ENCODE data around the gene SSB. TPM values are rescaled to one million over a fixed set of nuclear protein-coding genes. Genes with fewer than 3 reads are reported as not detected.
A peak's percentile ranks its signal among the peaks of the same experiment; 100 is the strongest.

The SSB gene
- total and polyA plus RNA-seq, 2 of the 13 experiments (the other 11 are each of a cell fraction or from before 2014, with no cell fraction given), result 109 to 208 TPM

DNA sequence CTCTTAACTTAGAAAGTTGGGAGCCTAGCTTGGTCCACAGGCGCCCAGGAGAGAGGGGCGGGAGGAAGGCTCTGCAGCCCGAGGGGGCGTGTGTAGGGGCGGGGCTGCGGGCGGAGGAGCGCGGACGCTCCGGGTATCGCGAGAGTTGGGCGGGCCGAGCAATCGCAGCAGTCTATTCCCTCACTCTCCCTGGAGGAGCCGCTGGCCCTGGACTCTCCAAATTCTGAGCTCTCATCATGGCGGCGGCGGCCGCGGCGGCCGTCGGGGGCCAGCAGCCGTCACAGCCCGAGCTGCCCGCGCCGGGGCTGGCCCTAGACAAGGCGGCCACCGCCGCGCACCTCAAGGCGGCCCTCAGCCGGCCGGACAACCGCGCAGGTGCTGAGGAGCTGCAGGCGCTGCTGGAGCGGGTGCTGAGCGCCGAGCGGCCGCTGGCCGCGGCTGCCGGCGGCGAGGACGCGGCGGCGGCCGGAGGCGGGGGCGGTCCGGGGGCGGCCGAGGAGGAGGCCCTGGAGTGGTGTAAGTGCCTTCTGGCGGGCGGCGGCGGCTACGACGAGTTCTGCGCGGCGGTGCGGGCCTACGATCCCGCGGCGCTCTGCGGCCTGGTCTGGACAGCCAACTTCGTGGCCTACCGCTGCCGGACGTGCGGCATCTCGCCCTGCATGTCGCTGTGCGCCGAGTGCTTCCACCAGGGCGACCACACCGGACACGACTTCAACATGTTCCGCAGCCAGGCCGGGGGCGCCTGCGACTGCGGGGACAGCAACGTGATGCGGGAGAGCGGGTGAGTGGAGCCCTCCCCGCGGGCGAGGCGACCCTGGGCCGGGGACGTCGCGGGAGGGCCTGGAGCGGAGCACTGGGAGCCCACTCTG, 28.8 kb downstream of the SSB start, which contains the start of gene UBR3 (continued):
- TF ChIP-seq, protein P1, sequence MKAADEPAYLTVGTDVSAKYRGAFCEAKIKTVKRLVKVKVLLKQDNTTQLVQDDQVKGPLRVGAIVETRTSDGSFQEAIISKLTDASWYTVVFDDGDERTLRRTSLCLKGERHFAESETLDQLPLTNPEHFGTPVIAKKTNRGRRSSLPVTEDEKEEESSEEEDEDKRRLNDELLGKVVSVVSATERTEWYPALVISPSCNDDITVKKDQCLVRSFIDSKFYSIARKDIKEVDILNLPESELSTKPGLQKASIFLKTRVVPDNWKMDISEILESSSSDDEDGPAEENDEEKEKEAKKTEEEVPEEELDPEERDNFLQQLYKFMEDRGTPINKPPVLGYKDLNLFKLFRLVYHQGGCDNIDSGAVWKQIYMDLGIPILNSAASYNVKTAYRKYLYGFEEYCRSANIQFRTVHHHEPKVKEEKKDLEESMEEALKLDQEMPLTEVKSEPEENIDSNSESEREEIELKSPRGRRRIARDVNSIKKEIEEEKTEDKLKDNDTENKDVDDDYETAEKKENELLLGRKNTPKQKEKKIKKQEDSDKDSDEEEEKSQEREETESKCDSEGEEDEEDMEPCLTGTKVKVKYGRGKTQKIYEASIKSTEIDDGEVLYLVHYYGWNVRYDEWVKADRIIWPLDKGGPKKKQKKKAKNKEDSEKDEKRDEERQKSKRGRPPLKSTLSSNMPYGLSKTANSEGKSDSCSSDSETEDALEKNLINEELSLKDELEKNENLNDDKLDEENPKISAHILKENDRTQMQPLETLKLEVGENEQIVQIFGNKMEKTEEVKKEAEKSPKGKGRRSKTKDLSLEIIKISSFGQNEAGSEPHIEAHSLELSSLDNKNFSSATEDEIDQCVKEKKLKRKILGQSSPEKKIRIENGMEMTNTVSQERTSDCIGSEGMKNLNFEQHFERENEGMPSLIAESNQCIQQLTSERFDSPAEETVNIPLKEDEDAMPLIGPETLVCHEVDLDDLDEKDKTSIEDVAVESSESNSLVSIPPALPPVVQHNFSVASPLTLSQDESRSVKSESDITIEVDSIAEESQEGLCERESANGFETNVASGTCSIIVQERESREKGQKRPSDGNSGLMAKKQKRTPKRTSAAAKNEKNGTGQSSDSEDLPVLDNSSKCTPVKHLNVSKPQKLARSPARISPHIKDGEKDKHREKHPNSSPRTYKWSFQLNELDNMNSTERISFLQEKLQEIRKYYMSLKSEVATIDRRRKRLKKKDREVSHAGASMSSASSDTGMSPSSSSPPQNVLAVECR (CRISPR knock-in tag; IDR thresholded peaks at IDR 0.05; ENCODE audit: borderline replicate concordance), result peak; percentile 84
- no peak for TF ChIP-seq PTBP1 (IDR thresholded peaks at IDR 0.05; ENCODE audit: low read depth, low read length, poor library complexity, severe bottlenecking)
- TF ChIP-seq, protein P2, sequence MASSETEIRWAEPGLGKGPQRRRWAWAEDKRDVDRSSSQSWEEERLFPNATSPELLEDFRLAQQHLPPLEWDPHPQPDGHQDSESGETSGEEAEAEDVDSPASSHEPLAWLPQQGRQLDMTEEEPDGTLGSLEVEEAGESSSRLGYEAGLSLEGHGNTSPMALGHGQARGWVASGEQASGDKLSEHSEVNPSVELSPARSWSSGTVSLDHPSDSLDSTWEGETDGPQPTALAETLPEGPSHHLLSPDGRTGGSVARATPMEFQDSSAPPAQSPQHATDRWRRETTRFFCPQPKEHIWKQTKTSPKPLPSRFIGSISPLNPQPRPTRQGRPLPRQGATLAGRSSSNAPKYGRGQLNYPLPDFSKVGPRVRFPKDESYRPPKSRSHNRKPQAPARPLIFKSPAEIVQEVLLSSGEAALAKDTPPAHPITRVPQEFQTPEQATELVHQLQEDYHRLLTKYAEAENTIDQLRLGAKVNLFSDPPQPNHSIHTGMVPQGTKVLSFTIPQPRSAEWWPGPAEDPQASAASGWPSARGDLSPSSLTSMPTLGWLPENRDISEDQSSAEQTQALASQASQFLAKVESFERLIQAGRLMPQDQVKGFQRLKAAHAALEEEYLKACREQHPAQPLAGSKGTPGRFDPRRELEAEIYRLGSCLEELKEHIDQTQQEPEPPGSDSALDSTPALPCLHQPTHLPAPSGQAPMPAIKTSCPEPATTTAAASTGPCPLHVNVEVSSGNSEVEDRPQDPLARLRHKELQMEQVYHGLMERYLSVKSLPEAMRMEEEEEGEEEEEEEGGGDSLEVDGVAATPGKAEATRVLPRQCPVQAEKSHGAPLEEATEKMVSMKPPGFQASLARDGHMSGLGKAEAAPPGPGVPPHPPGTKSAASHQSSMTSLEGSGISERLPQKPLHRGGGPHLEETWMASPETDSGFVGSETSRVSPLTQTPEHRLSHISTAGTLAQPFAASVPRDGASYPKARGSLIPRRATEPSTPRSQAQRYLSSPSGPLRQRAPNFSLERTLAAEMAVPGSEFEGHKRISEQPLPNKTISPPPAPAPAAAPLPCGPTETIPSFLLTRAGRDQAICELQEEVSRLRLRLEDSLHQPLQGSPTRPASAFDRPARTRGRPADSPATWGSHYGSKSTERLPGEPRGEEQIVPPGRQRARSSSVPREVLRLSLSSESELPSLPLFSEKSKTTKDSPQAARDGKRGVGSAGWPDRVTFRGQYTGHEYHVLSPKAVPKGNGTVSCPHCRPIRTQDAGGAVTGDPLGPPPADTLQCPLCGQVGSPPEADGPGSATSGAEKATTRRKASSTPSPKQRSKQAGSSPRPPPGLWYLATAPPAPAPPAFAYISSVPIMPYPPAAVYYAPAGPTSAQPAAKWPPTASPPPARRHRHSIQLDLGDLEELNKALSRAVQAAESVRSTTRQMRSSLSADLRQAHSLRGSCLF (CRISPR knock-in tag; IDR thresholded peaks at IDR 0.05; ENCODE audit: borderline replicate concordance), result no peak
- no peak for TF ChIP-seq TP53 (CRISPR knock-in tag; conservative IDR thresholded peaks at IDR 0.05)
- TF ChIP-seq, protein P3, sequence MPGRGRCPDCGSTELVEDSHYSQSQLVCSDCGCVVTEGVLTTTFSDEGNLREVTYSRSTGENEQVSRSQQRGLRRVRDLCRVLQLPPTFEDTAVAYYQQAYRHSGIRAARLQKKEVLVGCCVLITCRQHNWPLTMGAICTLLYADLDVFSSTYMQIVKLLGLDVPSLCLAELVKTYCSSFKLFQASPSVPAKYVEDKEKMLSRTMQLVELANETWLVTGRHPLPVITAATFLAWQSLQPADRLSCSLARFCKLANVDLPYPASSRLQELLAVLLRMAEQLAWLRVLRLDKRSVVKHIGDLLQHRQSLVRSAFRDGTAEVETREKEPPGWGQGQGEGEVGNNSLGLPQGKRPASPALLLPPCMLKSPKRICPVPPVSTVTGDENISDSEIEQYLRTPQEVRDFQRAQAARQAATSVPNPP (CRISPR knock-in tag; IDR thresholded peaks at IDR 0.05), result no peak
- TF ChIP-seq FOSL1 (CRISPR knock-in tag; IDR thresholded peaks at IDR 0.05; ENCODE audit: borderline replicate concordance), result no peak
- TF ChIP-seq, protein P4, sequence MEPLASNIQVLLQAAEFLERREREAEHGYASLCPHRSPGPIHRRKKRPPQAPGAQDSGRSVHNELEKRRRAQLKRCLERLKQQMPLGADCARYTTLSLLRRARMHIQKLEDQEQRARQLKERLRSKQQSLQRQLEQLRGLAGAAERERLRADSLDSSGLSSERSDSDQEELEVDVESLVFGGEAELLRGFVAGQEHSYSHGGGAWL (CRISPR knock-in tag; IDR thresholded peaks at IDR 0.05), result no peak; the same call in none of the 2 replicates
- TF ChIP-seq, protein P5, sequence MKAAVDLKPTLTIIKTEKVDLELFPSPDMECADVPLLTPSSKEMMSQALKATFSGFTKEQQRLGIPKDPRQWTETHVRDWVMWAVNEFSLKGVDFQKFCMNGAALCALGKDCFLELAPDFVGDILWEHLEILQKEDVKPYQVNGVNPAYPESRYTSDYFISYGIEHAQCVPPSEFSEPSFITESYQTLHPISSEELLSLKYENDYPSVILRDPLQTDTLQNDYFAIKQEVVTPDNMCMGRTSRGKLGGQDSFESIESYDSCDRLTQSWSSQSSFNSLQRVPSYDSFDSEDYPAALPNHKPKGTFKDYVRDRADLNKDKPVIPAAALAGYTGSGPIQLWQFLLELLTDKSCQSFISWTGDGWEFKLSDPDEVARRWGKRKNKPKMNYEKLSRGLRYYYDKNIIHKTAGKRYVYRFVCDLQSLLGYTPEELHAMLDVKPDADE (CRISPR knock-in tag; IDR thresholded peaks at IDR 0.05), result 0 out of 2 replicates have a peak, but pooled peaks have one; percentile 4
- TF ChIP-seq MIXL1 (CRISPR knock-in tag; IDR thresholded peaks at IDR 0.05), result no peak
- peak; percentile 48 for TF ChIP-seq ZSCAN31 (CRISPR knock-in tag; IDR thresholded peaks at IDR 0.05; ENCODE audit: low read depth)
- no peak for TF ChIP-seq FOXO1 (CRISPR knock-in tag; IDR thresholded peaks at IDR 0.05)
- TF ChIP-seq THYN1 (CRISPR knock-in tag; IDR thresholded peaks at IDR 0.05; ENCODE audit: borderline replicate concordance, low read depth), result no peak
- no peak for TF ChIP-seq ISX (CRISPR knock-in tag; conservative IDR thresholded peaks at IDR 0.05)
- TF ChIP-seq, protein P6, sequence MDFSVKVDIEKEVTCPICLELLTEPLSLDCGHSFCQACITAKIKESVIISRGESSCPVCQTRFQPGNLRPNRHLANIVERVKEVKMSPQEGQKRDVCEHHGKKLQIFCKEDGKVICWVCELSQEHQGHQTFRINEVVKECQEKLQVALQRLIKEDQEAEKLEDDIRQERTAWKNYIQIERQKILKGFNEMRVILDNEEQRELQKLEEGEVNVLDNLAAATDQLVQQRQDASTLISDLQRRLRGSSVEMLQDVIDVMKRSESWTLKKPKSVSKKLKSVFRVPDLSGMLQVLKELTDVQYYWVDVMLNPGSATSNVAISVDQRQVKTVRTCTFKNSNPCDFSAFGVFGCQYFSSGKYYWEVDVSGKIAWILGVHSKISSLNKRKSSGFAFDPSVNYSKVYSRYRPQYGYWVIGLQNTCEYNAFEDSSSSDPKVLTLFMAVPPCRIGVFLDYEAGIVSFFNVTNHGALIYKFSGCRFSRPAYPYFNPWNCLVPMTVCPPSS (IDR thresholded peaks at IDR 0.05), result no peak
- TF ChIP-seq NFE2L2 (IDR thresholded peaks at IDR 0.05; ENCODE audit: low read length), result no peak

Measured in HepG2 (cell line).